EL (cell line): ENCODE measurements around the gene AGK.
A peak's percentile ranks its signal among the peaks of the same experiment; 100 is the strongest.
"Not testable (repeated sequence)": the region's sequence is repeated elsewhere in the genome, so short reads cannot be mapped to it uniquely, and the experiment has no call there.

Source experiments
- DNase-seq: peaks from one replicate; pipeline ENCODE4 v3.0.0-alpha.2; 2016

AGK gene

DNA sequence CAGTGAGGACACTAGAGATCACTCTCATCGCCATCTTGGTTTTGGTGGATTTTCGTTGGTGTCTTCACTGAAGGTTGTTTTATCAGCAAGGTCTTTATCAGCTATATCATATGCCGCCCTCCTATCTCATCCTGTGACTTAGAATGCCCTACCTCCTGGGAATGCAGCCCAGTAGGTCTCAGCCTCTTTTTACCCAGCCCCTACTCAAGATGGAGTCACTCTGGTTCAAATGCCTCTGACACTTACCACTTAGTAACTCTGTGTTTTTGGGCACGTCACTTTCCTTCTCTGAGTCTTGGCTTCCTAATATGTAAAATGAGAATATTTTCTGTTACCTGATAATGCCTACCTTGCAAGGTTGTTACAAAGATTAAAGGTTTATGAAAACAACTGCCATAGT is 37.7 kb downstream of the AGK start:
- DNase-seq = no peak

- DNase-seq = no peak
Measured at GRCh38 chr7:141590071-141590470, 38.9 kb downstream of the AGK start.

- DNase-seq = no peak
Measured at GRCh38 chr7:141590666-141591065, 39.5 kb downstream of the AGK start.

GRCh38 chr7:141593134-141593533 is 41.9 kb downstream of the AGK start:
- peak; percentile 80 for DNase-seq

DNA sequence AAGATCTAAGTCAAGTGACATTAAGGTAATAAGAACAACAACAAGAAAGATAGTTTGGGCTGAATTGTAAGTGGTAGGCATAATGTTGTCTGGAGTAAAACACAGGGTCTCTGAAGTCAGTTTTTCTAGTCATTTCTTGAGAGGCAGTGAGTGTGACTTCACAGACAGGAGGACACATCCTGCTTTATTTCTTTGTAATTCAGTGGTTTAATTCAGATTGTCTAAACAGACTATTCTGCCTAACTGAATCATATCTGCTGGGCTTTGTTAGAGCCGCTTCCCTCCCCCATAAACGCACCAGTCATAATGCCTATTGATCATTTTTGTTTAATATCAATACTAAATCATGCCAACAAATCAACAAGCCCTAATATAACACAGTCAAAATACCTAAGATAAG is 46.8 kb downstream of the AGK start:
- no peak for DNase-seq

- DNase-seq = no peak
Measured at GRCh38 chr7:141598408-141598807, 47.2 kb downstream of the AGK start.

DNA sequence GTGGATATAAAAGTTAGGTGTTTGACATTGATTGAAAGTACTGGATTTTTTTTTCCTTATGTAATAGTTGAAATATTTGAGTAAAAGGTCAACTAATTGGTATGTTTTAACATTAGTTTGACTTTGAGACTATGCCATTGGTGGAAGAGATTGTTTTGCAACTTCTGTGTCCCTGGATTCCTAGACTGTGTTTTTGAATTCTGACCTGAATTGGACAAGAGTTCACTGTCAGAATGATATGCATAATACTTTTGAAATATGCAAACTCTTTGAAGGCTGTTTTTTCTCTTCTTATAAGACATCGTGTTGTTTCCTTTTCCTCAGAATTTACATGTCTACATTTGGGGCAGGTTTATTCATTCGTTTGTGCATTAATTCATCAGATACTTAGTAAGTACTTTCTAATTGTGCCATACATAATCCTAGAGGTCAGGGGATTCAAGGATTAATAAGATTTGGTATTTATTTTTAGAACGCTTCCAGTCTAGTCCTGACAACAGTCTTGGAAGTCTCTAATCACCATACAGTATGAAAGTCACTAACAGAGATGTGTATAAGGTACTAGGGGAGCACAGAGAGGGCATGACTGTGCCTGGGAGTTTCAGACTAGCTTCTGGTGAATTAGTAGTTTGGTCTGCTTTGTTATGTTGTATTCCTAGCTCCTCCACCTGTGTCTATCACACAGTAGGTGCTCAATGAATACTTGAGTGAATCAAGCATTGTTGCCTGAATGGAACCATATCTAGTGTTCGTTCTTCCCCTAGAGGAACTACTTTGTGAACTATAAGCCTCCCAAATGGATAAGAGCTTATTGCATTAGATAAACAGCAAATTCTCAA is 49.2 kb downstream of the AGK start:
- no peak for DNase-seq

- no peak for DNase-seq
Measured at GRCh38 chr7:141609576-141609975, 58.4 kb downstream of the AGK start.

GRCh38 chr7:141610671-141611070 is 59.5 kb downstream of the AGK start:
- DNase-seq = no peak

- DNase-seq = no peak
Measured at GRCh38 chr7:141612861-141613260, 61.7 kb downstream of the AGK start.

DNA sequence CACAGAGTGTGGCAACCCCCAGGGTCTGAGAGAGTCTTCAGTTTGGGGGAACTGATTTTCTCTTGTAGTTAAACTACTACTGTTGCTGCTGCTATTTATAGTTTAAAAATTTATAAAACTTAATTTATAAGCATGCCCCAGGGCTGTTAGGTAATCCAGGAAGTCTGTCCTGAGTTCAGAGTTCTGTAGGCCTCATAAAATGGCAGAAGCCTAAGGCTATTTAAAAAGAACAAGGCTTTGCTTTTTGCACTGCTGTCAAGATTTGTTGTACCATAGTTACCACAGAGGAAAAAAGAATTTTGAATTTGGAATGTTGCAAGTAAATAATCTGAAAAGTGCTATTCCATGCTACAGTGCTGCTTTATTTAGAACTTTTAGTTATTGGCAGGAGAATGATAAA is 66.1 kb downstream of the AGK start:
- peak; percentile 19 for DNase-seq

GRCh38 chr7:141619745-141620144 is 68.5 kb downstream of the AGK start:
- no peak for DNase-seq

DNA sequence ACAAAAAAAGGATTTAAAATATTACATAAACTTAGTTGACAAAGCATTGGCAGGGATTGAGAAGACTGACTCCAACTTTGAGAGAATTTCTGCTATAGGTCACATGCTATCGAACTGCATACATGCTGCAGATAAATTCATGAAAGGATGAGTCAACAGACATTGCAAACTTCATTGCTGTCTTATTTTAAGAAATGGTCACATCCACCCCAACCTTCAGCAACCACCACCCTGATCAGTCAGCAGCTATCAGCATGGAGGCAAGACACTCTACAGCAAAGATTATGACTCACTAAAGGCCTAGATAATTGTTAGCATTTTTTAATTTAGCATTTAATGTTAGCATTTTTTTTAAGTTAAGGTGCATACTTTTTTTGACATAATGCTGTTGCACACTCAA is 73.6 kb downstream of the AGK start:
- no peak for DNase-seq

- no peak for DNase-seq
Measured at GRCh38 chr7:141630621-141631020, 79.4 kb downstream of the AGK start.

GRCh38 chr7:141631525-141631924 is 80.3 kb downstream of the AGK start:
- DNase-seq = no peak

- DNase-seq = no peak
Measured at GRCh38 chr7:141634065-141634464, 82.9 kb downstream of the AGK start.

DNA sequence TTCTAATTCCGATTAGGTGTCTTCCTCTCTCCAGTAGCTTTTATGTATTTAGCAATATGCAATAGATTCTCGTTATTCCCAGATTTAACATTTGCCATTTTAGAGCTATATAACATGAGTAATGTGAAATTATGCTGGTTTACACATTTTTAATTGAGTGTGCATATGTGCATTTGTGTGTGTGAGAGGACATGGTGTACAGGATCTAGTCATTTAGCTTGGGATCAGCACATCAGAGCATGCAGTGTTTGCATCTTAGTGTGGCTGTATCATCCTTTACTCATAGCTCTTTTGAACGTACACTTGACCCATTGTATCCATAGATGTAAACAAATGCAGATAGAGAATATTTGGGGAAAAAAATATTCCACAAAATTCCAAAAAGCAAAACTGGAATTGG is 84.8 kb downstream of the AGK start:
- no peak for DNase-seq

- DNase-seq = peak; percentile 55
Measured at GRCh38 chr7:141640239-141640840, 89.1 kb downstream of the AGK start.

DNA sequence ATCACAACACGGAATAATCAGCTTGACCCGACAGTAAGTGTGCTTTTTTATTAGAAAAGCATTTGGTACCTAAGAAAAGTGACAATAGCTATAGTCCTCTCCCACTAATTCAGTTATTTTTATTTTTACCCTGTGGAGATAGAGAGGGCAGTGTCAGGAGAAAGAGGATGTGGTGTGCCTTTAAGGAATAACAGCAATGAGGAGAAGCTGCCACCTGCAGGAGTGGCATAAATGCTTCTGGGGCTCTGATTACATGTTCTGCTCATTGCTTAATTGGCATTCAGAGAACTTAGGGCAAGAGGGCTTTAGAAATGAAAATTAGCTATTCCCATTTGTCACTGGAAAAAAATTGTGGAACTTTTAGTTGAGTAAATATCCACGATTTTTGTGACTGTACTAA is 90.7 kb downstream of the AGK start:
- DNase-seq = no peak

- no peak for DNase-seq
Measured at GRCh38 chr7:141645188-141645587, 94.0 kb downstream of the AGK start.

GRCh38 chr7:141646826-141647480 is 95.7 kb downstream of the AGK start:
- DNase-seq = peak; percentile 11

GRCh38 chr7:141647701-141648100 is 96.5 kb downstream of the AGK start:
- DNase-seq = not testable (repeated sequence)

DNA sequence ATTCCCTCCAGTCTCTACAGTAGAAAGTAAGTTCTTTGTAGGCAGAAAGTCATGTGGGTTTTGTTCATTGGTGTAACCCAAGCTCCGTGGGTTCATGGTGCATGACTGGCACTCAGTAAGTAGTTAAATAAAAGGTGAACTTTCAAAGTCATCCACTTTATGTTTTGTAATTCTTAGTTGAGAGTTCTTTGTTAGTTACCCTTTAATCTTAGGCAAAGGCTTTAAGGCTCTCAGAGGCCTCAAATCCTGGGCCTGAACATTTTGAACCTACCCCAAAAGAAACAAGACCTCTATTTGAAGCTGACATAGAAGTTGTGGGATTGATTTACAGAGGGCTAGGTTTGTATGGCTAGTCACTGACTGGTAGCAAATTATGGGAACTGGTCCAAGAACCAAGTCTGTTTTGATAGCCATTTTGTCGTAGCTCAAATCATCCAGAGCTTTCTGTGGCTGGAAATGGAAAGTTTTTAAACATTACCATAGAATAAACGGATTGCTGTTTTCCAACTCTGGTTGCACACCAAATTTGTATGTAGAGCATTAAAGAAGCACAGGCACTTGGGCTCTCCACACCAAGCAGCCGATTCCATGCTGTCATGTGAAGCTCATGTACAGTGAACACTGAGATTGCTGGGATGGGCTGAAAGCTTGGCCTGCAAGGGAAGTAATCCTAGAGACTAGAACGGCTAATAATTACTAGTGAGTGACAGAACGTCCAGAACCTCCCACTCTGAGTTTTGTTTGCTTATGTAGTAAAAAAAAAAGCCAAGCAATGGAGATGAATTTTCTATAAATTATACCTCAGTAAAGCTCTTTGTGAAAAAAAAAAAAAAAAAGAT is 97.3 kb downstream of the AGK start:
- DNase-seq = no peak
